ENCODE results near the gene CD99L2. TPM values are rescaled to one million over a fixed set of nuclear protein-coding genes. Genes with fewer than 3 reads are reported as not detected.

Gene CD99L2
- total and polyA plus RNA-seq, 4 donors, result 9.7 to 39.8 (median 23.8) TPM

- H3K9ac ChIP-seq (ENCODE audit: low read depth in 1 of 2, low read length in 2 of 2), result no peak overlapping the region
Measured at GRCh38 chrX:150905293-150905692, 6.8 kb upstream of the CD99L2 start.

More at GRCh38 chrX:150905293-150905692, 6.8 kb upstream of the CD99L2 start:
- Histone ChIP-seq H3K4me3 (ENCODE audit: low read depth in 1 of 3, low read length in 3 of 3) (no peak overlapping the region), H3K9me3 (ENCODE audit: control insufficient read depth in 4 of 4, low read length in 3 of 4) (no peaks in the 10 kb centered on the region), H3K4me1 (ENCODE audit: control insufficient read depth in 4 of 4, insufficient read depth in 4 of 4, low read length in 3 of 4) (no peaks in the 10 kb centered on the region), H3K36me3 (ENCODE audit: control insufficient read depth in 4 of 4, insufficient read depth in 3 of 4, low read depth in 1 of 4, low read length in 3 of 4) (no peaks in the 10 kb centered on the region), H3K27ac (ENCODE audit: low read depth in 1 of 2, low read length in 2 of 2) (no peak overlapping the region), H3K27me3 (ENCODE audit: control insufficient read depth in 4 of 4, insufficient read depth in 4 of 4, low read length in 3 of 4) (no peaks in the 10 kb centered on the region)
- TF ChIP-seq MAX (IDR thresholded peaks at IDR 0.05), result no peak
- TF ChIP-seq RXRA (IDR thresholded peaks at IDR 0.05), result no peak
- TF ChIP-seq GABPA (IDR thresholded peaks at IDR 0.05 in 1 of 2, conservative IDR thresholded peaks at IDR 0.05 in 1 of 2), result no peak
- TF ChIP-seq FOXA1 (IDR thresholded peaks at IDR 0.05), result no peak
- no peak for TF ChIP-seq RAD21 (IDR thresholded peaks at IDR 0.05)
- TF ChIP-seq HNF4G (IDR thresholded peaks at IDR 0.05), result no peak
- no peak for TF ChIP-seq YY1 (IDR thresholded peaks at IDR 0.05)
- TF ChIP-seq NR2F2 (IDR thresholded peaks at IDR 0.05), result no peak
- TF ChIP-seq SP1 (IDR thresholded peaks at IDR 0.05), result no peak
- TF ChIP-seq, protein P1, sequence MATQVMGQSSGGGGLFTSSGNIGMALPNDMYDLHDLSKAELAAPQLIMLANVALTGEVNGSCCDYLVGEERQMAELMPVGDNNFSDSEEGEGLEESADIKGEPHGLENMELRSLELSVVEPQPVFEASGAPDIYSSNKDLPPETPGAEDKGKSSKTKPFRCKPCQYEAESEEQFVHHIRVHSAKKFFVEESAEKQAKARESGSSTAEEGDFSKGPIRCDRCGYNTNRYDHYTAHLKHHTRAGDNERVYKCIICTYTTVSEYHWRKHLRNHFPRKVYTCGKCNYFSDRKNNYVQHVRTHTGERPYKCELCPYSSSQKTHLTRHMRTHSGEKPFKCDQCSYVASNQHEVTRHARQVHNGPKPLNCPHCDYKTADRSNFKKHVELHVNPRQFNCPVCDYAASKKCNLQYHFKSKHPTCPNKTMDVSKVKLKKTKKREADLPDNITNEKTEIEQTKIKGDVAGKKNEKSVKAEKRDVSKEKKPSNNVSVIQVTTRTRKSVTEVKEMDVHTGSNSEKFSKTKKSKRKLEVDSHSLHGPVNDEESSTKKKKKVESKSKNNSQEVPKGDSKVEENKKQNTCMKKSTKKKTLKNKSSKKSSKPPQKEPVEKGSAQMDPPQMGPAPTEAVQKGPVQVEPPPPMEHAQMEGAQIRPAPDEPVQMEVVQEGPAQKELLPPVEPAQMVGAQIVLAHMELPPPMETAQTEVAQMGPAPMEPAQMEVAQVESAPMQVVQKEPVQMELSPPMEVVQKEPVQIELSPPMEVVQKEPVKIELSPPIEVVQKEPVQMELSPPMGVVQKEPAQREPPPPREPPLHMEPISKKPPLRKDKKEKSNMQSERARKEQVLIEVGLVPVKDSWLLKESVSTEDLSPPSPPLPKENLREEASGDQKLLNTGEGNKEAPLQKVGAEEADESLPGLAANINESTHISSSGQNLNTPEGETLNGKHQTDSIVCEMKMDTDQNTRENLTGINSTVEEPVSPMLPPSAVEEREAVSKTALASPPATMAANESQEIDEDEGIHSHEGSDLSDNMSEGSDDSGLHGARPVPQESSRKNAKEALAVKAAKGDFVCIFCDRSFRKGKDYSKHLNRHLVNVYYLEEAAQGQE (IDR thresholded peaks at IDR 0.05), result no peak
- TF ChIP-seq EGR1 (IDR thresholded peaks at IDR 0.05; ENCODE audit: low read depth in 2 of 2), result no peak
- no peak for TF ChIP-seq ATF3 (IDR thresholded peaks at IDR 0.05)
- TF ChIP-seq, protein P2, sequence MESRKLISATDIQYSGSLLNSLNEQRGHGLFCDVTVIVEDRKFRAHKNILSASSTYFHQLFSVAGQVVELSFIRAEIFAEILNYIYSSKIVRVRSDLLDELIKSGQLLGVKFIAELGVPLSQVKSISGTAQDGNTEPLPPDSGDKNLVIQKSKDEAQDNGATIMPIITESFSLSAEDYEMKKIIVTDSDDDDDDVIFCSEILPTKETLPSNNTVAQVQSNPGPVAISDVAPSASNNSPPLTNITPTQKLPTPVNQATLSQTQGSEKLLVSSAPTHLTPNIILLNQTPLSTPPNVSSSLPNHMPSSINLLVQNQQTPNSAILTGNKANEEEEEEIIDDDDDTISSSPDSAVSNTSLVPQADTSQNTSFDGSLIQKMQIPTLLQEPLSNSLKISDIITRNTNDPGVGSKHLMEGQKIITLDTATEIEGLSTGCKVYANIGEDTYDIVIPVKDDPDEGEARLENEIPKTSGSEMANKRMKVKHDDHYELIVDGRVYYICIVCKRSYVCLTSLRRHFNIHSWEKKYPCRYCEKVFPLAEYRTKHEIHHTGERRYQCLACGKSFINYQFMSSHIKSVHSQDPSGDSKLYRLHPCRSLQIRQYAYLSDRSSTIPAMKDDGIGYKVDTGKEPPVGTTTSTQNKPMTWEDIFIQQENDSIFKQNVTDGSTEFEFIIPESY (IDR thresholded peaks at IDR 0.05), result no peak
- no peak for TF ChIP-seq TAF1 (conservative IDR thresholded peaks at IDR 0.05)
- no peak for TF ChIP-seq CTCF (IDR thresholded peaks at IDR 0.05; ENCODE audit: low read depth, low read length, missing input control)
- TF ChIP-seq JUND (IDR thresholded peaks at IDR 0.05), result no peak
- no peak for TF ChIP-seq HNF4A (conservative IDR thresholded peaks at IDR 0.05)
- TF ChIP-seq FOXA2 (IDR thresholded peaks at IDR 0.05), result no peak
- DNase-seq (ENCODE audit: low spot score), result no peak
- 85% methylated on average over 3 of the region's 3 CpGs for WGBS
